ENCODE data around the gene NAGLU. TPM values are rescaled to one million over a fixed set of nuclear protein-coding genes. Genes with fewer than 3 reads are reported as not detected.

NAGLU gene
- total RNA-seq, 4 donors from 2014 or later, result 27.8 to 36.6 (median 31.8) TPM

- Histone ChIP-seq H3K36me3 (peaks cover 0 to 19% (median 3%) of the 10 kb centered on the region in 4 donors), H3K4me1 (peaks cover 70 to 98% (median 93%) of the 10 kb centered on the region in 4 donors), H3K27me3 (no peaks in the 10 kb centered on the region), H3K4me3 (peak overlapping the region in 1 of 4 donors; percentile 7), H3K27ac (replicated peaks in 1 of 4) (peak overlapping the region; percentile 94 to 98 (median 96)), H3K9me3 (no peaks in the 10 kb centered on the region)
- WGBS, result 34% methylated on average over 6 of the region's 9 CpGs
- intact Hi-C loops (cut with DNase I), result no loop called here
- TF ChIP-seq CTCF (IDR thresholded peaks at IDR 0.05) (no peak), POLR2A (IDR thresholded peaks at IDR 0.05; ENCODE audit: low read depth) (no peak), EP300 (IDR thresholded peaks at IDR 0.05) (no peak), POLR2AphosphoS5 (IDR thresholded peaks at IDR 0.05) (no peak)
- DNase-seq (ENCODE audit: extremely low spot score), result no peak
Measured at GRCh38 chr17:42522263-42522790, 13.7 kb upstream of the NAGLU start.

GRCh38 chr17:42522798-42523278, 13.2 kb upstream of the NAGLU start:
- WGBS, result 100% methylated on average over 1 of the region's 8 CpGs
- TF ChIP-seq POLR2A (IDR thresholded peaks at IDR 0.05; ENCODE audit: low read depth) (no peak), POLR2AphosphoS5 (IDR thresholded peaks at IDR 0.05) (no peak), EP300 (IDR thresholded peaks at IDR 0.05) (no peak), CTCF (IDR thresholded peaks at IDR 0.05) (no peak)
- peak overlapping the region; percentile 94 to 98 (median 96) for H3K27ac ChIP-seq (replicated peaks in 1 of 4)
- H3K4me1 ChIP-seq, result peaks cover 65 to 96% (median 91%) of the 10 kb centered on the region in 4 donors
- no peak for DNase-seq (ENCODE audit: extremely low spot score)
- no peak overlapping the region for H3K4me3 ChIP-seq
- no peaks in the 10 kb centered on the region for H3K9me3 ChIP-seq
- intact Hi-C loops (cut with DNase I), result no loop called here
- peaks cover 0 to 19% (median 3%) of the 10 kb centered on the region in 4 donors for H3K36me3 ChIP-seq
- H3K27me3 ChIP-seq, result no peaks in the 10 kb centered on the region

GRCh38 chr17:42525221-42525620, 10.8 kb upstream of the NAGLU start:
- TF ChIP-seq POLR2AphosphoS5 (IDR thresholded peaks at IDR 0.05) (no peak), CTCF (IDR thresholded peaks at IDR 0.05) (no peak), POLR2A (IDR thresholded peaks at IDR 0.05; ENCODE audit: low read depth) (no peak), EP300 (IDR thresholded peaks at IDR 0.05) (no peak)
- H3K9me3 ChIP-seq, result no peaks in the 10 kb centered on the region
- intact Hi-C loops (cut with DNase I), result no loop called here
- no peak overlapping the region for H3K4me3 ChIP-seq
- WGBS, result 52% methylated on average over 2 of the region's 2 CpGs
- H3K27ac ChIP-seq (replicated peaks in 1 of 4), result peak overlapping the region; percentile 94 to 98 (median 96)
- peaks cover 41 to 80% (median 74%) of the 10 kb centered on the region in 4 donors for H3K4me1 ChIP-seq
- peaks cover 0 to 19% (median 3%) of the 10 kb centered on the region in 4 donors for H3K36me3 ChIP-seq
- DNase-seq (ENCODE audit: extremely low spot score), result no peak
- no peaks in the 10 kb centered on the region for H3K27me3 ChIP-seq

- TF ChIP-seq POLR2A (IDR thresholded peaks at IDR 0.05; ENCODE audit: low read depth), result no peak
- H3K27me3 ChIP-seq, result no peaks in the 10 kb centered on the region
- H3K27ac ChIP-seq (replicated peaks in 1 of 4), result peak overlapping the region; percentile 51 to 98 (median 96)
- no peaks in the 10 kb centered on the region for H3K9me3 ChIP-seq
- H3K36me3 ChIP-seq, result peaks cover 0 to 19% (median 3%) of the 10 kb centered on the region in 4 donors
- 84% methylated on average over 4 of the region's 6 CpGs for WGBS
- intact Hi-C loops (cut with DNase I), result no loop called here
- H3K4me3 ChIP-seq, result no peak overlapping the region
- peaks cover 33 to 80% (median 72%) of the 10 kb centered on the region in 4 donors for H3K4me1 ChIP-seq
- DNase-seq (ENCODE audit: extremely low spot score), result no peak
Measured at GRCh38 chr17:42526031-42526444, 10.0 kb upstream of the NAGLU start.

- no peak for DNase-seq (ENCODE audit: extremely low spot score)
- WGBS, result 85% methylated on average over 6 of the region's 6 CpGs
Measured at GRCh38 chr17:42527932-42528331, 8.1 kb upstream of the NAGLU start.

More at GRCh38 chr17:42527932-42528331, 8.1 kb upstream of the NAGLU start:
- peaks cover 15 to 78% (median 69%) of the 10 kb centered on the region in 4 donors for H3K4me1 ChIP-seq
- no peaks in the 10 kb centered on the region for H3K27me3 ChIP-seq
- H3K27ac ChIP-seq (replicated peaks in 1 of 4), result no peak overlapping the region
- intact Hi-C loops (cut with DNase I), result no loop called here
- H3K4me3 ChIP-seq, result no peak overlapping the region
- H3K36me3 ChIP-seq, result peaks cover 0 to 2% (median under 1%) of the 10 kb centered on the region in 4 donors
- no peaks in the 10 kb centered on the region for H3K9me3 ChIP-seq
- TF ChIP-seq CTCF (IDR thresholded peaks at IDR 0.05) (no peak), POLR2A (IDR thresholded peaks at IDR 0.05; ENCODE audit: low read depth) (no peak), POLR2AphosphoS5 (IDR thresholded peaks at IDR 0.05) (no peak), EP300 (IDR thresholded peaks at IDR 0.05) (no peak)
